IMR-90 (cell line): Measurements from ENCODE around the gene PMM1. TPM values are rescaled to one million over a fixed set of nuclear protein-coding genes. Genes with fewer than 3 reads are reported as not detected.

Source experiments
- ATAC-seq: fragments of 200-7000 bp; cut with Tn5 transposase; 2 replicates; pipeline ENCODE4 v1.9.1; 2020; ENCODE audit warnings: low read depth, mild to moderate bottlenecking, moderate library complexity
- BruUV-seq: library from RNA; stranded (reverse); fragments of 400-500 nt; replicated peaks from 2 replicates; lab custom pipeline; 2021; lab: Mats Ljungman, UMichigan
- CTCF ChIA-PET: fragments of 300-600 bp; formaldehyde crosslinking; extraction: SDS; loops from one replicate; lab custom pipeline; 2021; ENCODE audit warnings: antibody characterized with exemption; lab: Yijun Ruan, JAX
- POLR2A ChIA-PET: fragments of 300-600 bp; sonication (Branson Sonifier 250); formaldehyde crosslinking; loops from one replicate; lab custom pipeline; 2022; ENCODE audit warnings: antibody characterized with exemption; ENCODE audit not compliant: unreplicated experiment; lab: Charles Lee
- DNase-seq: peaks from one replicate; pipeline ENCODE4 v3.0.0; 2013
- H2AFZ ChIP-seq: replicated peaks from 2 replicates; pipeline ENCODE3; 2013; ENCODE audit warnings: low read length, mild to moderate bottlenecking; ENCODE audit not compliant: poor library complexity
- H2AK5ac ChIP-seq: 2 replicates; pipeline ENCODE4 v1.6.1; 2013; ENCODE audit warnings: low read depth, low read length, inconsistent platforms
- H2AK9ac ChIP-seq: replicated peaks from 2 replicates; pipeline ENCODE3; 2013; ENCODE audit warnings: mild to moderate bottlenecking, low read depth, low read length, moderate library complexity; ENCODE audit not compliant: poor library complexity
- H2BK120ac ChIP-seq: 2 replicates; pipeline ENCODE4 v1.6.1; 2013; ENCODE audit warnings: low read depth, low read length, inconsistent platforms
- H2BK15ac ChIP-seq: 3 replicates; pipeline ENCODE4 v1.6.1; 2013; ENCODE audit warnings: low read depth, low read length, inconsistent platforms
- H2BK20ac ChIP-seq: 2 replicates; pipeline ENCODE4 v1.6.1; 2013; ENCODE audit warnings: low read depth, mild to moderate bottlenecking, inconsistent platforms, low read length, moderate library complexity
- H2BK5ac ChIP-seq: 2 replicates; pipeline ENCODE4 v1.6.1; 2013; ENCODE audit warnings: mild to moderate bottlenecking, low read depth, low read length, inconsistent platforms; ENCODE audit not compliant: poor library complexity, severe bottlenecking
- H3K14ac ChIP-seq: replicated peaks from 2 replicates; pipeline ENCODE4 v1.6.1; 2013; ENCODE audit warnings: low read depth, low read length, inconsistent platforms
- H3K18ac ChIP-seq: 2 replicates; pipeline ENCODE4 v1.6.1; 2013; ENCODE audit warnings: low read depth, low read length, control low read depth
- H3K23ac ChIP-seq: 2 replicates; pipeline ENCODE4 v1.6.1; 2013; ENCODE audit warnings: low read depth, low read length, inconsistent platforms
- H3K27ac ChIP-seq: 2 replicates; pipeline ENCODE4 v1.5.1; 2013; ENCODE audit warnings: mild to moderate bottlenecking, control low read depth, low read length; ENCODE audit not compliant: insufficient read depth
- H3K27me3 ChIP-seq: 2 replicates; pipeline ENCODE4 v1.6.1; 2013; ENCODE audit warnings: low read length; ENCODE audit not compliant: control insufficient read depth, insufficient read depth
- H3K36me3 ChIP-seq: 2 replicates; pipeline ENCODE4 v1.6.1; 2013; ENCODE audit warnings: low read length, mixed read lengths; ENCODE audit not compliant: control insufficient read depth, insufficient read depth
- H3K4ac ChIP-seq: 2 replicates; pipeline ENCODE4 v1.6.1; 2013; ENCODE audit warnings: low read depth, low read length, inconsistent platforms
- H3K4me1 ChIP-seq: 2 replicates; pipeline ENCODE4 v1.6.1; 2013; ENCODE audit warnings: low read length, mixed read lengths; ENCODE audit not compliant: control insufficient read depth, insufficient read depth
- H3K4me2 ChIP-seq: 2 replicates; pipeline ENCODE4 v1.6.1; 2013; ENCODE audit warnings: low read depth, mild to moderate bottlenecking, control low read depth, low read length, moderate library complexity
- H3K4me3 ChIP-seq: 2 replicates; pipeline ENCODE4 v1.5.1; 2013; ENCODE audit warnings: low read depth, mild to moderate bottlenecking, control low read depth, low read length, moderate library complexity; ENCODE audit not compliant: insufficient read depth
- H3K56ac ChIP-seq: 2 replicates; pipeline ENCODE4 v1.6.1; 2013; ENCODE audit warnings: low read length, inconsistent platforms; ENCODE audit not compliant: insufficient read depth; ENCODE audit errors: extremely low read depth
- H3K79me1 ChIP-seq, 2 experiments: 2 replicates each; pipeline ENCODE4 v1.6.1; 2013; ENCODE audit warnings: low read length in 2 of 2, inconsistent platforms in 1 of 2, low read depth in 1 of 2
- H3K9ac ChIP-seq: 2 replicates; pipeline ENCODE4 v1.6.1; 2013; ENCODE audit warnings: low read depth, low read length, control low read depth
- H3K9me1 ChIP-seq: 2 replicates; pipeline ENCODE4 v1.6.1; 2013; ENCODE audit warnings: low read length, inconsistent platforms; ENCODE audit not compliant: insufficient read depth
- H3K9me3 ChIP-seq: 2 replicates; pipeline ENCODE4 v1.6.1; 2013; ENCODE audit warnings: low read length; ENCODE audit not compliant: control insufficient read depth, insufficient read depth
- H4K20me1 ChIP-seq: 2 replicates; pipeline ENCODE4 v1.6.1; 2013; ENCODE audit warnings: low read length, inconsistent platforms; ENCODE audit not compliant: insufficient read depth
- H4K5ac ChIP-seq: 2 replicates; pipeline ENCODE4 v1.6.1; 2013; ENCODE audit warnings: mild to moderate bottlenecking, low read depth, low read length, control low read depth
- H4K8ac ChIP-seq, 2 experiments: 2 replicates each; pipeline ENCODE4 v1.6.1; 2013; ENCODE audit warnings: low read depth in 2 of 2, low read length in 2 of 2, control low read depth in 1 of 2, inconsistent platforms in 1 of 2
- H4K91ac ChIP-seq: 2 replicates; pipeline ENCODE4 v1.6.1; 2013; ENCODE audit warnings: low read depth, low read length, inconsistent platforms; ENCODE audit not compliant: insufficient read depth
- BHLHE40 ChIP-seq: fragments of 150-350 bp; IDR thresholded peaks from 2 replicates; pipeline ENCODE4 v1.6.1; 2016; ENCODE audit warnings: mild to moderate bottlenecking, low read depth, low read length
- CHD1 ChIP-seq: IDR thresholded peaks from 2 replicates; pipeline ENCODE4 v1.6.1; 2012; ENCODE audit warnings: low read depth, low read length, improper control_type of control experiment
- FOS ChIP-seq: fragments of 150-350 bp; IDR thresholded peaks from 2 replicates; pipeline ENCODE4 v1.6.1; 2016; ENCODE audit warnings: low read depth, low read length
- MAFK ChIP-seq: IDR thresholded peaks from 2 replicates; pipeline ENCODE4 v1.6.1; 2012; ENCODE audit warnings: low read depth, low read length, improper control_type of control experiment
- MAZ ChIP-seq: IDR thresholded peaks from 2 replicates; pipeline ENCODE4 v1.6.1; 2012; ENCODE audit warnings: low read depth, mild to moderate bottlenecking, low read length, improper control_type of control experiment, moderate library complexity, borderline replicate concordance
- MXI1 ChIP-seq: IDR thresholded peaks from 2 replicates; pipeline ENCODE4 v1.6.1; 2012; ENCODE audit warnings: low read depth, mild to moderate bottlenecking, low read length, moderate library complexity, borderline replicate concordance
- NFE2L2 ChIP-seq: fragments of 150-350 bp; IDR thresholded peaks from 2 replicates; pipeline ENCODE4 v1.6.1; 2016; ENCODE audit warnings: low read depth, mild to moderate bottlenecking, low read length
- POLR2A ChIP-seq: IDR thresholded peaks from 2 replicates; pipeline ENCODE4 v1.6.1; 2012; ENCODE audit warnings: mild to moderate bottlenecking, low read depth, low read length
- RAD21 ChIP-seq: IDR thresholded peaks from 2 replicates; pipeline ENCODE4 v1.6.1; 2012; ENCODE audit warnings: low read length, improper control_type of control experiment
- RCOR1 ChIP-seq: IDR thresholded peaks from 2 replicates; pipeline ENCODE4 v1.6.1; 2012; ENCODE audit warnings: mild to moderate bottlenecking, low read length, improper control_type of control experiment; ENCODE audit not compliant: insufficient replicate concordance
- RFX5 ChIP-seq: IDR thresholded peaks from 2 replicates; pipeline ENCODE4 v1.8.0; 2012; ENCODE audit warnings: low read depth, mild to moderate bottlenecking, low read length, moderate library complexity
- USF2 ChIP-seq: fragments of 150-350 bp; IDR thresholded peaks from 2 replicates; pipeline ENCODE4 v1.6.1; 2017; ENCODE audit warnings: mild to moderate bottlenecking, antibody characterized with exemption, low read length, low read depth
- WGBS, 2 experiments: methylation state at CpG; one replicate each; pipeline versions ENCODE4 v1.1.5 to v1.1.7; 2013; ENCODE audit warnings: missing lambda C conversion rate in 2 of 2; ENCODE audit not compliant: insufficient read length in 1 of 2; ENCODE audit errors: extremely low coverage in 2 of 2; 5-methylcytosine and 5-hydroxymethylcytosine counted together
- dilution Hi-C: fragments of 300-500 bp; cut with HindIII; formaldehyde crosslinking; loops from one replicate; pipeline ENCODE4 v1.14.3; 2018; ENCODE audit warnings: low sequenced_read_pairs; ENCODE audit not compliant: unreplicated experiment
- in situ Hi-C: fragments of 300-500 bp; cut with MboI; formaldehyde crosslinking; loops from 3 replicates; pipeline ENCODE4 v1.14.3; 2019; ENCODE audit warnings: low sequenced_read_pairs, inconsistent platforms, mixed read lengths
- intact Hi-C: fragments of 100-400 bp; cut with micrococcal nuclease; formaldehyde crosslinking; loops from 2 replicates; pipeline ENCODE4 v1.10.0; 2022
- polyA plus RNA-seq, 3 experiments: library from polyadenylated mRNA; depleted of rRNA; stranded (reverse); fragments of >200 nt; gene quantifications; 2 replicates each; pipeline ENCODE4 v1.2.3, GENCODE V29; 2012; ENCODE audit warnings: low replicate concordance in 1 of 3
- total RNA-seq: library from RNA; depleted of rRNA; stranded (reverse); fragments of >200 nt; gene quantifications from 2 replicates; pipeline ENCODE4 v1.2.3, GENCODE V29; 2012

PMM1 gene
- total and polyA plus RNA-seq, 2 of the 4 experiments (the other 2 are of a cell fraction) = 22.8 to 92.8 TPM

DNA sequence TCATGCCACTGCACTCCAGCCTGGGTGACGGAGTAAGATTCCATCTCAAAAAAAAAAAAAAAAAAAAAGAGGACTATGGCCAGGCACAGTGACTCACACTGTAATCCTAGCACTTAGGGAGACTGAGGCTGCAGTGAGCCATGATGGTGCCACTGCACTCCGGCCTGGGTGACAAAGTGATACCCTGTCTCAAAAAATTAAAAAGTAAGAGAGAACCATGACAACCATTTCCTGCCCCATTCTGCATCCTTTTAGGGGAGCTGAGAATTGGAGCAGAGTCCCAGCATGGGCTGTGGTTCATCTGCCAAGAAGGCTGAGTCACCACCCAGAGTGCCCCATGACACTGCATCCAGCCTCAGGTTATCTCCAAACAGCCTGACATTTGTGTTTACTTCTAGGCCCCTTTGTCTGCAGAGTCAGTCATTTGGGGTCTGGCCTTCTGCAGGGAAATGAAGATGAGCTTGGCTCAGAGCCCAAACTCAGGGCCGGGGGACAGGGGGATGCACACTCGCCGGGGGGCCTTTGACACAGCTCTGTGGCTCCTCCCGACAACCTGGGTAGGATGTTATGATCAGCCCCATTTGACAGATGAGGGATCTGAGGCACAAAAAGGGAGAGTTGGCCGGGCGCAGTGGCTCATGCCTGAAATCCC, 24.1 kb downstream of the PMM1 start:
- Histone ChIP-seq H2BK120ac (peak overlapping the region; percentile 29), H2AFZ (peak overlapping the region; percentile 38), H4K8ac (peak overlapping the region in 1 of 2 experiments; percentile 36; a peak in 2 of 4 replicates), H3K36me3 (peaks cover 8% of the 10 kb centered on the region; the same call in 1 of the 2 replicates), H3K4ac (peak overlapping the region; percentile 13), H3K4me1 (peaks cover 20% of the 10 kb centered on the region), H2BK5ac (peak overlapping the region; percentile 65), H3K9me3 (no peaks in the 10 kb centered on the region), H3K79me1 (peaks cover 10 to 68% of the 10 kb centered on the region in 2 experiments; a peak in 3 of 4 replicates), H2BK15ac (no peak overlapping the region; the same call in 2 of the 3 replicates), H3K56ac (no peak overlapping the region), H2BK20ac (peak overlapping the region; percentile 75), H2AK5ac (peak overlapping the region; percentile 84), H2AK9ac (peak overlapping the region; percentile 18), H3K18ac (no peak overlapping the region), H3K9ac (no peak overlapping the region), H3K27ac (peak overlapping the region; percentile 83), H3K4me3 (no peak overlapping the region), H3K14ac (peak overlapping the region; percentile 22; the same call in 1 of the 2 replicates), H4K20me1 (peaks cover 3% of the 10 kb centered on the region; the same call in 1 of the 2 replicates), H3K23ac (no peak overlapping the region; the same call in 1 of the 2 replicates), H3K9me1 (peaks cover 14% of the 10 kb centered on the region), H3K27me3 (no peaks in the 10 kb centered on the region), H3K4me2 (0 out of 2 replicates have a peak overlapping the region, but pooled peaks have one; percentile 4), H4K5ac (0 out of 2 replicates have a peak overlapping the region, but pooled peaks have one; percentile 17), H4K91ac (peak overlapping the region; percentile 25; the same call in 1 of the 2 replicates)
- ATAC-seq = peak; percentile 64
- dilution Hi-C loops (no loop called here), in situ Hi-C loops (no loop called here), intact Hi-C loops (no loop called here)
- ChIA-PET POLR2A (interaction anchor here (0.7 kb wide), 1 partner anchor 11 kb away, joined by 20 read pairs; no protein-coding TSS in a partner anchor), CTCF (no interaction called here)
- TF ChIP-seq MAFK (peak; percentile 45; the same call in 1 of the 2 replicates), RFX5 (no peak), RCOR1 (no peak), CHD1 (no peak), MXI1 (peak; percentile 57; the same call in 1 of the 2 replicates), BHLHE40 (no peak), NFE2L2 (peak; percentile 64), MAZ (peak; percentile 27; the same call in 1 of the 2 replicates), FOS (peak; percentile 73), POLR2A (no peak), RAD21 (no peak), USF2 (no peak)
- WGBS, 2 experiments = 0% methylated on average over 1 of the region's 8 CpGs; no CpG with 5 or more reads in 1 of the 2 experiments
- no TSS peak for BruUV-seq
- DNase-seq = peak; percentile 89
